Glutamatergic neuron (in vitro differentiated cells): Measurements from ENCODE around the gene SLC2A6. TPM values are rescaled to one million over a fixed set of nuclear protein-coding genes. Genes with fewer than 3 reads are reported as not detected.

Source experiments
- DNase-seq: peaks from one replicate; pipeline ENCODE4 v3.0.0; 2022
- H3K27ac Mint-ChIP-seq: one replicate; pipeline ENCODE4 v1.8.0; 2020; ENCODE audit warnings: mild to moderate bottlenecking, mixed read lengths, inconsistent platforms; ENCODE audit not compliant: unreplicated experiment
- H3K27me3 Mint-ChIP-seq: one replicate; pipeline ENCODE4 v1.8.0; 2020; ENCODE audit warnings: mild to moderate bottlenecking, moderate library complexity, mixed read lengths, inconsistent platforms; ENCODE audit not compliant: unreplicated experiment
- H3K36me3 Mint-ChIP-seq: one replicate; pipeline ENCODE4 v1.8.0; 2020; ENCODE audit warnings: mild to moderate bottlenecking, mixed read lengths, inconsistent platforms; ENCODE audit not compliant: unreplicated experiment
- H3K4me1 Mint-ChIP-seq: one replicate; pipeline ENCODE4 v1.8.0; 2020; ENCODE audit warnings: mild to moderate bottlenecking, low read depth, mixed read lengths, inconsistent platforms; ENCODE audit not compliant: unreplicated experiment
- H3K4me3 Mint-ChIP-seq: one replicate; pipeline ENCODE4 v1.8.0; 2020; ENCODE audit warnings: mild to moderate bottlenecking, mixed read lengths, inconsistent platforms; ENCODE audit not compliant: unreplicated experiment
- H3K9me3 Mint-ChIP-seq: one replicate; pipeline ENCODE4 v1.8.0; 2020; ENCODE audit warnings: mild to moderate bottlenecking, moderate library complexity, mixed read lengths, inconsistent platforms; ENCODE audit not compliant: unreplicated experiment
- CTCF ChIP-seq: fragments of 200-600 bp; sonication (generic); IDR thresholded peaks from one replicate; pipeline ENCODE4 v1.5.0; 2021; ENCODE audit not compliant: partially characterized antibody, unreplicated experiment
- total RNA-seq: library from RNA; stranded (reverse); fragmentation: NEBNext Ultra II Directional; extraction: Animal tissue kit (Norgen Biotek cat#: 25700); gene quantifications from one replicate; pipeline ENCODE4 v1.2.1, GENCODE V29; 2021; ENCODE audit not compliant: unreplicated experiment

SLC2A6 gene
- total RNA-seq, 1 donor from 2014 or later = 104 TPM

GRCh38 chr9:133472277-133472645 is 6.6 kb downstream of the SLC2A6 start:
- TF ChIP-seq CTCF = no peak
- H3K4me1 Mint-ChIP-seq = peaks cover 5% of the 10 kb centered on the region
- H3K36me3 Mint-ChIP-seq = no peaks in the 10 kb centered on the region
- peaks cover 18% of the 10 kb centered on the region for H3K9me3 Mint-ChIP-seq
- peaks cover 21% of the 10 kb centered on the region for H3K27me3 Mint-ChIP-seq
- no peak overlapping the region for H3K27ac Mint-ChIP-seq
- H3K4me3 Mint-ChIP-seq = no peak overlapping the region
- no peak for DNase-seq

- no peak overlapping the region for H3K4me3 Mint-ChIP-seq
- no peak overlapping the region for H3K27ac Mint-ChIP-seq
- no peak for TF ChIP-seq CTCF
- no peak for DNase-seq
- H3K9me3 Mint-ChIP-seq = peaks cover 20% of the 10 kb centered on the region
- peaks cover 7% of the 10 kb centered on the region for H3K4me1 Mint-ChIP-seq
- H3K27me3 Mint-ChIP-seq = peaks cover 21% of the 10 kb centered on the region
- H3K36me3 Mint-ChIP-seq = no peaks in the 10 kb centered on the region
Measured at GRCh38 chr9:133471551-133472276, 7.2 kb downstream of the SLC2A6 start.

GRCh38 chr9:133470988-133471387 is 7.9 kb downstream of the SLC2A6 start:
- peak overlapping the region; percentile 81 for H3K27ac Mint-ChIP-seq
- H3K4me3 Mint-ChIP-seq = no peak overlapping the region
- H3K27me3 Mint-ChIP-seq = peaks cover 21% of the 10 kb centered on the region
- H3K36me3 Mint-ChIP-seq = no peaks in the 10 kb centered on the region
- no peak for DNase-seq
- peaks cover 21% of the 10 kb centered on the region for H3K9me3 Mint-ChIP-seq
- H3K4me1 Mint-ChIP-seq = peaks cover 5% of the 10 kb centered on the region
- TF ChIP-seq CTCF = no peak

- H3K27ac Mint-ChIP-seq = peak overlapping the region; percentile 81
- peaks cover 21% of the 10 kb centered on the region for H3K27me3 Mint-ChIP-seq
- no peak for DNase-seq
- H3K4me1 Mint-ChIP-seq = peaks cover 8% of the 10 kb centered on the region
- H3K9me3 Mint-ChIP-seq = peaks cover 21% of the 10 kb centered on the region
- no peaks in the 10 kb centered on the region for H3K36me3 Mint-ChIP-seq
- H3K4me3 Mint-ChIP-seq = no peak overlapping the region
- no peak for TF ChIP-seq CTCF
Measured at GRCh38 chr9:133470427-133470924, 8.4 kb downstream of the SLC2A6 start.

GRCh38 chr9:133468777-133469421 is 10.0 kb downstream of the SLC2A6 start:
- Mint-ChIP-seq H3K4me1 (peaks cover 17% of the 10 kb centered on the region), H3K4me3 (no peak overlapping the region)

More at GRCh38 chr9:133468777-133469421, 10.0 kb downstream of the SLC2A6 start:
- Mint-ChIP-seq H3K9me3 (peaks cover 23% of the 10 kb centered on the region), H3K27ac (no peak overlapping the region), H3K36me3 (no peaks in the 10 kb centered on the region), H3K27me3 (peaks cover 22% of the 10 kb centered on the region)
- no peak for TF ChIP-seq CTCF
- DNase-seq = no peak
